Liver (tissue), 3 donors: Measurements from ENCODE around the gene MOK.

ENCODE experiments used
- CTCF ChIP-seq: fragments of 150-350 bp; IDR thresholded peaks from 2 replicates; pipeline ENCODE4 v1.5.1; 2017; ENCODE audit warnings: improper control_type of control experiment, low read depth, low read length; ENCODE audit not compliant: missing input control
- EGR1 ChIP-seq, 2 donors: IDR thresholded peaks; 2 replicates each; pipeline ENCODE4 v1.6.1; 2016 to 2018; ENCODE audit warnings: antibody characterized with exemption in 2 of 2, low read depth in 2 of 2
- FOXA1 ChIP-seq: IDR thresholded peaks from 2 replicates; pipeline ENCODE4 v1.6.1; 2016; ENCODE audit warnings: antibody characterized with exemption
- JUND ChIP-seq, 2 donors: IDR thresholded peaks; 2 replicates each; pipeline ENCODE4 v1.6.1; 2016; ENCODE audit warnings: antibody characterized with exemption in 2 of 2
- MAX ChIP-seq: IDR thresholded peaks from 2 replicates; pipeline ENCODE4 v1.6.1; 2016; ENCODE audit warnings: antibody characterized with exemption
- NR2F2 ChIP-seq: IDR thresholded peaks from 2 replicates; pipeline ENCODE4 v1.6.1; 2016; ENCODE audit warnings: antibody characterized with exemption
- RAD21 ChIP-seq, 2 donors: IDR thresholded peaks; 2 replicates each; pipeline ENCODE4 v1.6.1; 2016; ENCODE audit warnings: antibody characterized with exemption in 2 of 2, mild to moderate bottlenecking in 2 of 2
- REST ChIP-seq: IDR thresholded peaks from 2 replicates; pipeline ENCODE4 v1.6.1; 2016; ENCODE audit warnings: antibody characterized with exemption, mild to moderate bottlenecking
- SP1 ChIP-seq: IDR thresholded peaks from 2 replicates; pipeline ENCODE4 v1.6.1; 2018; ENCODE audit warnings: antibody characterized with exemption, mild to moderate bottlenecking
- TAF1 ChIP-seq: conservative IDR thresholded peaks from 2 replicates; pipeline ENCODE4 v1.6.1; 2016; ENCODE audit warnings: antibody characterized with exemption, mild to moderate bottlenecking
- YY1 ChIP-seq: IDR thresholded peaks from 2 replicates; pipeline ENCODE4 v1.6.1; 2016; ENCODE audit warnings: antibody characterized with exemption, mild to moderate bottlenecking
- donor health status: healthy.
- donor health status: healthy.

GRCh38 chr14:102201353-102201738 lies 103.6 kb downstream of the MOK start:
- no peak for TF ChIP-seq NR2F2
- TF ChIP-seq CTCF = no peak
- TF ChIP-seq TAF1 = no peak
- no peak for TF ChIP-seq REST
- no peak for TF ChIP-seq MAX
- TF ChIP-seq FOXA1 = no peak
- TF ChIP-seq SP1 = no peak
- no peak for TF ChIP-seq YY1
- no peak for TF ChIP-seq RAD21 (IDR thresholded peaks at IDR 0.05)
- no peak for TF ChIP-seq EGR1 (IDR thresholded peaks at IDR 0.05; ENCODE audit: low read depth in 2 of 2)
- TF ChIP-seq JUND (IDR thresholded peaks at IDR 0.05) = no peak
